ENCODE data around the gene PXK.
A peak's percentile ranks its signal among the peaks of the same experiment; 100 is the strongest.

PXK gene

GRCh38 chr3:58470363-58471024 lies 137.8 kb downstream of the PXK start:
- no peak for DNase-seq

- peak; percentile 53 for DNase-seq
Measured at GRCh38 chr3:58471025-58471887, 138.6 kb downstream of the PXK start.

- DNase-seq = no peak
Measured at GRCh38 chr3:58473275-58473674, 140.6 kb downstream of the PXK start.

- DNase-seq = no peak
Measured at GRCh38 chr3:58474348-58474911, 141.7 kb downstream of the PXK start.

GRCh38 chr3:58474967-58475578 lies 142.4 kb downstream of the PXK start:
- no peak for DNase-seq
